Thyroid gland (tissue), 4 donors: ENCODE results near the gene KLF17. TPM values are rescaled to one million over a fixed set of nuclear protein-coding genes. Genes with fewer than 3 reads are reported as not detected.
"Not testable (repeated sequence)": the region's sequence is repeated elsewhere in the genome, so short reads cannot be mapped to it uniquely, and the experiment has no call there.

Experiments
- DNase-seq, 2 donors: peaks; one replicate each; pipeline ENCODE4 v3.0.0-alpha.2; 2019
- H3K27ac ChIP-seq, 3 donors: fragments of 200-600 bp; sonication (generic); 1 replicate in 2 of 3; 2 replicates in 1 of 3; pipeline ENCODE4 v1.5.1; 2016 to 2019; ENCODE audit warnings: mild to moderate bottlenecking in 1 of 3, moderate library complexity in 1 of 3
- H3K27me3 ChIP-seq: fragments of 200-600 bp; sonication (generic); one replicate; pipeline ENCODE4 v1.5.1; 2019
- H3K36me3 ChIP-seq, 2 donors: fragments of 200-600 bp; sonication (generic); one replicate each; pipeline ENCODE4 v1.5.1; 2016 to 2019
- H3K4me1 ChIP-seq, 2 donors: fragments of 200-600 bp; sonication (generic); one replicate each; pipeline ENCODE4 v1.5.1; 2017 to 2019
- H3K4me3 ChIP-seq, 3 donors: fragments of 200-600 bp; sonication (generic); replicated peaks in 1 of 3; 1 replicate in 2 of 3; 2 replicates in 1 of 3; pipeline ENCODE4 v1.5.1; 2016; ENCODE audit warnings: mild to moderate bottlenecking in 1 of 3
- H3K9me3 ChIP-seq: fragments of 200-600 bp; sonication (generic); one replicate; pipeline ENCODE4 v1.5.1; 2017
- CTCF ChIP-seq, 6 experiments: fragments of 200-600 bp in 3 of 6; fragments of 450-650 bp in 3 of 6; sonication (generic) in 3 of 6; IDR thresholded peaks; one replicate each; pipeline ENCODE4 v1.5.1; 2016 to 2019; ENCODE audit warnings: antibody characterized with exemption in 6 of 6, mild to moderate bottlenecking in 2 of 6, inconsistent platforms in 1 of 6, moderate library complexity in 1 of 6
- POLR2A ChIP-seq, 2 donors: fragments of 450-650 bp; IDR thresholded peaks; one replicate each; pipeline ENCODE4 v1.6.1; 2017; ENCODE audit warnings: antibody characterized with exemption in 2 of 2, mild to moderate bottlenecking in 2 of 2, moderate library complexity in 1 of 2
- WGBS, 2 donors: methylation state at CpG; one replicate each; pipeline ENCODE4 v1.1.5; 2017; 5-methylcytosine and 5-hydroxymethylcytosine counted together
- intact Hi-C: fragments of 100-400 bp; cut with DNase I; formaldehyde crosslinking; loops from one replicate; pipeline ENCODE4 v1.15.1; 2023
- total RNA-seq, 4 donors: library from RNA; depleted of rRNA; stranded (reverse); fragments of >200 nt; gene quantifications; one replicate each; pipeline ENCODE4 v1.2.3, GENCODE V29; 2016

Gene KLF17
- total RNA-seq, 4 donors from 2014 or later: not detected

DNA sequence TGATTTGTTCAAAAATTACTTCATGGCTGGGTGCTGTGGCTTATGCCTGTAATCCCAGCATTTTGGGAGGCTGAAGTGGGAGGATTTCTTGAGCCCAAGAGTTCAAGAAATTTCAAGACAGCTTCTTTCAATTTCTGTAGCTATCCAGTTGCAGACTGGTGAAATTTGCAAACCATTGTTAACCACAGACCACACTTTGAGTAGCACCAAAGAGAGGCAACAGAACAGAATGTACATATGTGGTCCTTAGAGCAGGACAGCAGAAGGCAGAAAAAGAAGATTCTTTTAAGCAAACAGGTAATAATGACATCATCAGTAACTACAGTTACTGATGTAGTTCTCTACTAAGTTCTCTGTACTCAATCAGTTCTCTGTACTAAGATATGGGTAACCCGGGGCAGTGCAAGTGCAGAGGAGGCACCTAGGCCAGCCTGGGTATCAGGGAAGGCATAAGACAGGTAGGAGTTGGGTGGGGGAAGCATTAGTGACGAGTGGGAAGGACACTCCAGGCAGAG is 5.5 kb upstream of the KLF17 start:
- Histone ChIP-seq H3K27me3 (no peaks in the 10 kb centered on the region), H3K4me3 (no peak overlapping the region), H3K9me3 (no peaks in the 10 kb centered on the region), H3K36me3 (no peaks in the 10 kb centered on the region), H3K27ac (no peak overlapping the region), H3K4me1 (no peaks in the 10 kb centered on the region)
- TF ChIP-seq POLR2A (IDR thresholded peaks at IDR 0.05): no peak
- 84 to 87% methylated on average over 2 of the region's 2 CpGs for WGBS, 2 donors
- intact Hi-C loops: no loop called here
- no peak for DNase-seq

DNA sequence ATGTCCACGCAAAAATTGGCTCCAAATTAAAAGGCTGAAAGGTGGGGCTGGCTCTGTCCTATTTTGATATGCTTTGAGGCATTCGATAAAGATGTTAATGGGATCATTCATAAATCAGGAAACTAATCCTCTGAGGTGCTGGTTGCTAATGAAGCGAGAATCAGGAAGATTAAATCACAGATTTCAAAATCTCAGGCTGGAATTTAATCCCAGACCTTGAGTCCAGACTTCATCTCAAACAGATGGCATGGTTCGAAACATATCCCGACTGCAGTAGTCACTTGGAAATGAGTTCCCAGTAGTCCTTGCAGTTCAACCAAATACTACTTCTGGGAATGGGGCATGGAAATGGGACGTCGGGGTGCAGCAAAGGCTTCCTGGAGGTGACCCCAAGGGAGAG is 4.5 kb upstream of the KLF17 start:
- TF ChIP-seq CTCF (IDR thresholded peaks at IDR 0.05) (no peak), POLR2A (IDR thresholded peaks at IDR 0.05) (no peak)
- Histone ChIP-seq H3K4me3 (no peak overlapping the region), H3K4me1 (no peaks in the 10 kb centered on the region), H3K9me3 (no peaks in the 10 kb centered on the region), H3K36me3 (no peaks in the 10 kb centered on the region), H3K27me3 (no peaks in the 10 kb centered on the region), H3K27ac (no peak overlapping the region)
- DNase-seq: no peak
- WGBS, 2 donors: 82 to 90% methylated on average over 7 of the region's 7 CpGs
- intact Hi-C loops: no loop called here

GRCh38 chr1:44117272-44117671 is 1.3 kb upstream of the KLF17 start:
- H3K9me3 ChIP-seq, H3K4me1 ChIP-seq, DNase-seq, H3K36me3 ChIP-seq, intact Hi-C loops, H3K27me3 ChIP-seq, H3K4me3 ChIP-seq, H3K27ac ChIP-seq: not testable (repeated sequence)
- WGBS, 2 donors: 98% methylated on average over 10 of the region's 10 CpGs

GRCh38 chr1:44119525-44119924 is 904 bp downstream of the KLF17 start:
- TF ChIP-seq POLR2A (IDR thresholded peaks at IDR 0.05): no peak
- TF ChIP-seq CTCF (IDR thresholded peaks at IDR 0.05): no peak
- intact Hi-C loops: no loop called here

DNA sequence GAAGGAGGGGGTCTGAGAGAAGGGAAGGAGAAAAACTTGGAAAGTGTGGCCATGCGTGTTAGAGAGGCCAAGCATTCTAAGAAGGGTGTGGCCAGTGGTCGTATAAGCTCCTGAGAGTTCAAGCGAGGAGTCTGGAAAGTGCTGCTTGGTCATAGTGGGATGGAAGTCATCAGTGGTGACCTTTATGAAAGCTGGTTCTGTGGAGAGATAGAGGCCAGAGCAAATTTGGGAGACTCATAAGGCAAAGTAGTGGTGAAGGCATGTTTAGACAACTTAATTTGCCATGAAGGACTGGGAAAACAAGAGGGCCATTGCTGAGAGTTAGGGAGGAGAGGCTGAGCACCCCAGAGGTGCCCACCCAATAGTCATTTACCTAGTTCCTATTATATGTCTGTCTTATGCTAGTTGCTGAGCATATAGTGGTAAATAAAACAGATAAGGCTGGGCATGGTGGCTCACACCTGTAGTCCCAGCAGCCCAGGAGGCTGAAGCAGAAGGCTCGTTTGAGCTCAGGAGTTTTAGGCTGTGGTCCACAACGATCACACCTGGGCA is 1.9 kb downstream of the KLF17 start:
- WGBS, 2 donors: 60 to 62% methylated on average over 5 of the region's 5 CpGs
- H3K4me3 ChIP-seq: no peak overlapping the region
- intact Hi-C loops: no loop called here
- no peak for TF ChIP-seq CTCF (IDR thresholded peaks at IDR 0.05)
- no peak for TF ChIP-seq POLR2A (IDR thresholded peaks at IDR 0.05)
- no peaks in the 10 kb centered on the region for H3K4me1 ChIP-seq
- no peak for DNase-seq
- H3K9me3 ChIP-seq: no peaks in the 10 kb centered on the region
- no peak overlapping the region for H3K27ac ChIP-seq
- no peaks in the 10 kb centered on the region for H3K27me3 ChIP-seq
- H3K36me3 ChIP-seq: no peaks in the 10 kb centered on the region

More at GRCh38 chr1:44119525-44119924, 904 bp downstream of the KLF17 start:
- no peak overlapping the region for H3K27ac ChIP-seq
- no peaks in the 10 kb centered on the region for H3K4me1 ChIP-seq
- DNase-seq: no peak
- WGBS, 2 donors: 88 to 89% methylated on average over 6 of the region's 6 CpGs
- no peak overlapping the region for H3K4me3 ChIP-seq
- H3K9me3 ChIP-seq: no peaks in the 10 kb centered on the region
- no peaks in the 10 kb centered on the region for H3K27me3 ChIP-seq
- H3K36me3 ChIP-seq: no peaks in the 10 kb centered on the region

- Histone ChIP-seq H3K4me1 (no peaks in the 10 kb centered on the region), H3K27ac (no peak overlapping the region), H3K27me3 (no peaks in the 10 kb centered on the region), H3K4me3 (no peak overlapping the region), H3K9me3 (no peaks in the 10 kb centered on the region), H3K36me3 (no peaks in the 10 kb centered on the region)
- intact Hi-C loops: no loop called here
- WGBS, 2 donors: 89 to 91% methylated on average over 12 to 14 of the region's 16 CpGs
- no peak for DNase-seq
- TF ChIP-seq CTCF (IDR thresholded peaks at IDR 0.05) (no peak), POLR2A (IDR thresholded peaks at IDR 0.05) (no peak)
Observed at GRCh38 chr1:44129616-44130500, 11.2 kb downstream of the KLF17 start.
